Epithelial cell of esophagus (primary cell): ENCODE results near the gene PIGR.

Experiments used
- DNase-seq: peaks from one replicate; pipeline ENCODE4 v3.0.0; 2010; ENCODE audit warnings: low read depth
- H3K4me3 ChIP-seq: 2 replicates; pipeline ENCODE4 v1.5.1; 2011; ENCODE audit warnings: mild to moderate bottlenecking, low read length, control low read depth
- CTCF ChIP-seq: IDR thresholded peaks from 2 replicates; pipeline ENCODE4 v1.5.1; 2011; ENCODE audit warnings: low read depth, mild to moderate bottlenecking, low read length, control low read depth, inconsistent platforms; ENCODE audit not compliant: insufficient read depth; ENCODE audit errors: missing control alignments

PIGR gene

GRCh38 chr1:206953626-206954025 is 7.4 kb upstream of the PIGR start:
- no peak for DNase-seq
- H3K4me3 ChIP-seq: no peak overlapping the region
- no peak for TF ChIP-seq CTCF

- TF ChIP-seq CTCF: no peak
- no peak overlapping the region for H3K4me3 ChIP-seq
- no peak for DNase-seq
Observed at GRCh38 chr1:206953126-206953525, 6.9 kb upstream of the PIGR start.

GRCh38 chr1:206952171-206952570 is 5.9 kb upstream of the PIGR start:
- TF ChIP-seq CTCF: no peak
- DNase-seq: peak; percentile 86
- H3K4me3 ChIP-seq: no peak overlapping the region

GRCh38 chr1:206951318-206952100 is 5.2 kb upstream of the PIGR start:
- no peak for TF ChIP-seq CTCF
- DNase-seq: no peak
- no peak overlapping the region for H3K4me3 ChIP-seq

- TF ChIP-seq CTCF: no peak
Observed at GRCh38 chr1:206949641-206950040, 3.4 kb upstream of the PIGR start.

GRCh38 chr1:206949208-206949607 is 2.9 kb upstream of the PIGR start:
- TF ChIP-seq CTCF: no peak
- no peak overlapping the region for H3K4me3 ChIP-seq
- DNase-seq: no peak

More at GRCh38 chr1:206949641-206950040, 3.4 kb upstream of the PIGR start:
- no peak for DNase-seq
- H3K4me3 ChIP-seq: no peak overlapping the region

GRCh38 chr1:206947255-206947654 is 989 bp upstream of the PIGR start:
- no peak for DNase-seq
- H3K4me3 ChIP-seq: no peak overlapping the region
- no peak for TF ChIP-seq CTCF
